Esophagus squamous epithelium (tissue), 5 donors: Measurements from ENCODE around the gene ISOC2. TPM values are rescaled to one million over a fixed set of nuclear protein-coding genes. Genes with fewer than 3 reads are reported as not detected.
A peak's percentile ranks its signal among the peaks of the same experiment; 100 is the strongest.

ENCODE experiments used
- DNase-seq: peaks from one replicate; lab custom pipeline; 2025; lab: John Stamatoyannopoulos, UW
- H3K27ac ChIP-seq, 4 donors: fragments of 200-600 bp; sonication (generic); one replicate each; pipeline ENCODE4 v1.5.1; 2016 to 2019; ENCODE audit warnings: mild to moderate bottlenecking in 1 of 4
- H3K27me3 ChIP-seq, 4 donors: fragments of 200-600 bp; sonication (generic); 1 replicate in 3 of 4; 2 replicates in 1 of 4; pipeline versions ENCODE4 v1.5.1 to v1.6.0; 2017 to 2021; ENCODE audit warnings: antibody characterized with exemption in 1 of 4
- H3K36me3 ChIP-seq, 3 donors: fragments of 200-600 bp; sonication (generic); one replicate each; pipeline ENCODE4 v1.5.1; 2016 to 2019
- H3K4me1 ChIP-seq, 3 donors: fragments of 200-600 bp; sonication (generic); one replicate each; pipeline ENCODE4 v1.5.1; 2017 to 2019
- H3K4me3 ChIP-seq, 4 donors: fragments of 200-600 bp; sonication (generic); 1 replicate in 3 of 4; 2 replicates in 1 of 4; pipeline ENCODE4 v1.5.1; 2016 to 2019; ENCODE audit warnings: mild to moderate bottlenecking in 2 of 4, moderate library complexity in 1 of 4
- H3K9me3 ChIP-seq, 3 donors: fragments of 200-600 bp; sonication (generic); one replicate each; pipeline ENCODE4 v1.5.1; 2016 to 2019
- POLR2A ChIP-seq, 4 donors: fragments of 450-650 bp; IDR thresholded peaks; one replicate each; pipeline ENCODE4 v1.6.1; 2017; ENCODE audit warnings: antibody characterized with exemption in 4 of 4, mild to moderate bottlenecking in 4 of 4, moderate library complexity in 3 of 4
- WGBS, 2 donors: methylation state at CpG; one replicate each; pipeline ENCODE4 v1.1.5; 2018; 5-methylcytosine and 5-hydroxymethylcytosine counted together
- intact Hi-C: fragments of 100-400 bp; cut with DNase I; formaldehyde crosslinking; loops from one replicate; pipeline ENCODE4 v1.15.0; 2022
- total RNA-seq, 4 donors: library from RNA; depleted of rRNA; stranded (reverse); fragments of >200 nt; gene quantifications; one replicate each; pipeline ENCODE4 v1.1.0, GENCODE V29; 2016
- TF ChIP-seq, protein P1 (sequence below), 6 experiments: fragments of 450-650 bp in 4 of 6; fragments of 200-600 bp in 2 of 6; sonication (generic) in 2 of 6; IDR thresholded peaks; one replicate each; pipeline ENCODE4 v1.5.1; 2016 to 2019; ENCODE audit warnings: antibody characterized with exemption in 6 of 6, mild to moderate bottlenecking in 4 of 6, moderate library complexity in 4 of 6
- donor health status: DM: yes; HTN: yes; CAD: no.

The ISOC2 gene
- total RNA-seq, 4 donors from 2014 or later = 60.5 to 98.1 (median 78.7) TPM

- DNase-seq = no peak
- Histone ChIP-seq H3K27me3 (no peaks in the 10 kb centered on the region), H3K27ac (no peak overlapping the region), H3K36me3 (peaks cover 0 to 37% (median 21%) of the 10 kb centered on the region in 3 donors), H3K4me1 (peaks cover 28 to 44% (median 36%) of the 10 kb centered on the region in 3 donors), H3K9me3 (no peaks in the 10 kb centered on the region), H3K4me3 (no peak overlapping the region)
- TF ChIP-seq POLR2A (IDR thresholded peaks at IDR 0.05) = no peak
- intact Hi-C loops = no loop called here
- 90 to 93% methylated on average over 14 to 26 of the region's 52 CpGs for WGBS, 2 donors
Observed at GRCh38 chr19:55481148-55481793, 19.8 kb upstream of the ISOC2 start.

DNA sequence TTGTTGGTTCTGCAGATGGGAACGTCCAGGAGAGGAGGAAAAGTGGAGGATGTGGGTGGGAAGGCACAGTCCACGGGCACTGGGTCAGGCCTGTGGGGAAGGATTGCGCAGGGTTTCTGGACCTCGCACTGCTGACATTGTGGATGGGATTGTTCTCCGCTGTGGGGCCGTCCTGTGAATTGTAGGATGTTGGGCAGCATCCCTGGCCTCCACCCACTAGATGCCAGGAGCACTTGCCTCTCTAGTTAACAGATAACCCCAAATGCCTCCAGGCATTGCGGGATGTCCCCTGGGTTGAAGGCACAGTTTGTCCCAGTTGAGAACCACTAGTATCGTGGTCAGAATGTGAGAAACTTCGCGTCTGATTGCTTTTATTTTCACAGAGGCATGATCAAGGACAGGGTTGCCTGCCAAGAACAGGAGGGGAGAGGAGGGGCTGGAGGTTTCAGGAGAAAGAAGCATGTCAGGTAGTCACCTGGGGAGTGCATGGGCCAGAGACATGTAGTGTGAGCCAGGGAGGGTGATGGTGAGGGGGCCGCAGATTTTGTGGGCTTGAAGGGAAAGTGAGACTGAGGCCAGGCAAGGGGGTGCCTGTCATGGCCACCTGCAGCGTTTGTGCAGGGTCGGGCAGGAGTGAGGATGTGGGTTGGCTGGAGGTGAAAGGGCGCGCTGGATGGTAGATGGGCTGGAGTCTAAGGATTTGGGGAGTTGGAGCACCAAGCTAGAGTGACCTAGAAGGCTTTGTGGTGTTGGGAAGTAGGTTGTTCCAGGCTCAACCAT is 18.2 kb upstream of the ISOC2 start:
- Histone ChIP-seq H3K36me3 (peaks cover 0 to 37% (median 21%) of the 10 kb centered on the region in 3 donors), H3K27ac (no peak overlapping the region), H3K4me3 (no peak overlapping the region), H3K9me3 (no peaks in the 10 kb centered on the region), H3K4me1 (peaks cover 27 to 43% (median 28%) of the 10 kb centered on the region in 3 donors), H3K27me3 (no peaks in the 10 kb centered on the region)
- TF ChIP-seq, protein P1, sequence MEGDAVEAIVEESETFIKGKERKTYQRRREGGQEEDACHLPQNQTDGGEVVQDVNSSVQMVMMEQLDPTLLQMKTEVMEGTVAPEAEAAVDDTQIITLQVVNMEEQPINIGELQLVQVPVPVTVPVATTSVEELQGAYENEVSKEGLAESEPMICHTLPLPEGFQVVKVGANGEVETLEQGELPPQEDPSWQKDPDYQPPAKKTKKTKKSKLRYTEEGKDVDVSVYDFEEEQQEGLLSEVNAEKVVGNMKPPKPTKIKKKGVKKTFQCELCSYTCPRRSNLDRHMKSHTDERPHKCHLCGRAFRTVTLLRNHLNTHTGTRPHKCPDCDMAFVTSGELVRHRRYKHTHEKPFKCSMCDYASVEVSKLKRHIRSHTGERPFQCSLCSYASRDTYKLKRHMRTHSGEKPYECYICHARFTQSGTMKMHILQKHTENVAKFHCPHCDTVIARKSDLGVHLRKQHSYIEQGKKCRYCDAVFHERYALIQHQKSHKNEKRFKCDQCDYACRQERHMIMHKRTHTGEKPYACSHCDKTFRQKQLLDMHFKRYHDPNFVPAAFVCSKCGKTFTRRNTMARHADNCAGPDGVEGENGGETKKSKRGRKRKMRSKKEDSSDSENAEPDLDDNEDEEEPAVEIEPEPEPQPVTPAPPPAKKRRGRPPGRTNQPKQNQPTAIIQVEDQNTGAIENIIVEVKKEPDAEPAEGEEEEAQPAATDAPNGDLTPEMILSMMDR (IDR thresholded peaks at IDR 0.05) = no peak
- TF ChIP-seq POLR2A (IDR thresholded peaks at IDR 0.05) = no peak
- WGBS, 2 donors = 67% methylated on average over 14 of the region's 15 CpGs
- intact Hi-C loops = no loop called here
- no peak for DNase-seq

- Histone ChIP-seq H3K9me3 (no peaks in the 10 kb centered on the region), H3K4me3 (no peak overlapping the region), H3K27me3 (no peaks in the 10 kb centered on the region), H3K36me3 (peaks cover 0 to 34% (median 21%) of the 10 kb centered on the region in 3 donors), H3K27ac (no peak overlapping the region), H3K4me1 (peaks cover 21 to 43% (median 23%) of the 10 kb centered on the region in 3 donors)
- 84 to 88% methylated on average over 12 to 17 of the region's 17 CpGs for WGBS, 2 donors
- intact Hi-C loops = no loop called here
- no peak for DNase-seq
- TF ChIP-seq POLR2A (IDR thresholded peaks at IDR 0.05) = no peak
- TF ChIP-seq, protein P1 (IDR thresholded peaks at IDR 0.05) = no peak
Observed at GRCh38 chr19:55479045-55479444, 17.6 kb upstream of the ISOC2 start.

GRCh38 chr19:55478364-55478763 is 16.9 kb upstream of the ISOC2 start:
- Histone ChIP-seq H3K27ac (no peak overlapping the region), H3K9me3 (no peaks in the 10 kb centered on the region), H3K4me1 (peaks cover 18 to 45% (median 23%) of the 10 kb centered on the region in 3 donors), H3K27me3 (no peaks in the 10 kb centered on the region), H3K4me3 (no peak overlapping the region), H3K36me3 (peaks cover 0 to 27% (median 19%) of the 10 kb centered on the region in 3 donors)
- intact Hi-C loops = no loop called here
- DNase-seq = no peak
- 89 to 92% methylated on average over 11 to 12 of the region's 12 CpGs for WGBS, 2 donors
- TF ChIP-seq POLR2A (IDR thresholded peaks at IDR 0.05) = no peak
- TF ChIP-seq, protein P1 (IDR thresholded peaks at IDR 0.05) = no peak

- peaks cover 0 to 23% (median 14%) of the 10 kb centered on the region in 3 donors for H3K36me3 ChIP-seq
- WGBS, 2 donors = 76% methylated on average over 11 to 13 of the region's 13 CpGs
- no peak overlapping the region for H3K27ac ChIP-seq
- H3K9me3 ChIP-seq = no peaks in the 10 kb centered on the region
- peak overlapping the region in 2 of 4 donors; percentile 71 to 90 for H3K4me3 ChIP-seq
- no peak for TF ChIP-seq POLR2A (IDR thresholded peaks at IDR 0.05)
- TF ChIP-seq, protein P1 (IDR thresholded peaks at IDR 0.05) = no peak
- DNase-seq = no peak
- intact Hi-C loops = no loop called here
- no peaks in the 10 kb centered on the region for H3K27me3 ChIP-seq
- peaks cover 18 to 45% (median 23%) of the 10 kb centered on the region in 3 donors for H3K4me1 ChIP-seq
Observed at GRCh38 chr19:55477905-55478304, 16.5 kb upstream of the ISOC2 start.
